HG02588 (cell line): Measurements from ENCODE around the gene AKNA.

Source experiments
- ATAC-seq: cut with Tn5 transposase; IDR thresholded peaks from one replicate; pipeline ENCODE4 v1.9.1; 2021; ENCODE audit warnings: mild to moderate bottlenecking, moderate library complexity; ENCODE audit not compliant: unreplicated experiment

AKNA gene

DNA sequence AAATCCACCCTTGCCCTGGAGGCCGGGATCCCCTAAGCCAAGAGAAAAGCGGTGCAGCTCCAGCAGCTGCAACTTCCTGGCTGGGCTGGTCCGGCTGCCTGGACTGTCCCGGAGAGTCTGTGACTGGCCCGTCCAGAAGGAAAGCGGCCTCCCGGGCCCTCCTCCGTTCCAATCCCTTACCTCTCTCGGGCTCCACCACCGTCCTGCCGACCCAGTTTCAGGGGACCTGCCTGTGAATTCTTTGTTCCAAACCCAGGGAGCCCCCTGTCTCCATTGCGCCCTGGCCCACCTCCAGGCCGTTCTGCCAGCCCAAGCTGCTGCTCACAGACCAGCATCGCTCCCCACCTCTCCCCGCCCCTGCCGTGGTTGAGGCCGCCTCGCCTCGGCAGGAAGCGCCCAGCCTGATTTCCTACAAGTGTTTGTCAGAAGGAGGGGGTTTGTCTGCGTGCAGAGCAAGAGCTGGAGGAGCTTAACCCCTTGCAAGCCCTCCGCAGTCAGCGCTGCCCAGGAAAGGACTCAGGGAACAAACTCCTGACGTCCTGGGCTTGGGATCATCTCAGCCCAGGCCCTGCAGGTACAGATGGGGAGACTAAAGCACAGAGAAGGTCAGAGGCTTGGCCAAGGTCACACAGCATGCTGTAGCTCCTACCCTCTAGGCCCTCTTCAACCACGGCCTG, at the start of gene AKNA:
Gene AKNA (minus strand): TSS at position 303 of the 677 bp plus-strand sequence. CDS start 6,649 bp downstream, outside the sequence.
- peak; percentile 24 for ATAC-seq

- ATAC-seq = no peak
Observed at GRCh38 chr9:114437401-114437893, 49.7 kb upstream of the AKNA start.

GRCh38 chr9:114434878-114435311, 47.1 kb upstream of the AKNA start:
- ATAC-seq = no peak

- no peak for ATAC-seq
Observed at GRCh38 chr9:114433720-114434255, 46.0 kb upstream of the AKNA start.

DNA sequence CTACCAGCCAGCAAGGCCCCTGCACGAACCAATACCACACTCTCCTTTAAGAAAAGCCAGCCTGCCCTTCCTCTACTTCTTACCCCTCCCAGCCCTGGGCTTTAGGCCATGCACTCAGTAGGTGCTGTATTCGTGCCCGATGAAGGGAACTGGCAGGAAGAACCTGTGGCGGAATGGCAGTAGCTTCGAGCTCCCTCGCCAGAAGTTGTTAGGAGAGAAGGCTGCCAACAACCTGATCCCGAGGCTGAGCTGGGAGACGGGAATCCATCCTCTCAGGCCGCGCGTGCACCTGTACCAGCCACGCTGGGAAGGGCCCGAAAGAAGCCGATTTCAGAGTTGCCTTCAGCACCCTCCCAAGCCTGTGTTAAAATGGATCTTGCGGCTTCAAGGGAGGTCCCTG, 45.3 kb upstream of the AKNA start:
- no peak for ATAC-seq

- no peak for ATAC-seq
Observed at GRCh38 chr9:114432323-114433067, 44.7 kb upstream of the AKNA start.

- no peak for ATAC-seq
Observed at GRCh38 chr9:114431770-114432169, 44.0 kb upstream of the AKNA start.

DNA sequence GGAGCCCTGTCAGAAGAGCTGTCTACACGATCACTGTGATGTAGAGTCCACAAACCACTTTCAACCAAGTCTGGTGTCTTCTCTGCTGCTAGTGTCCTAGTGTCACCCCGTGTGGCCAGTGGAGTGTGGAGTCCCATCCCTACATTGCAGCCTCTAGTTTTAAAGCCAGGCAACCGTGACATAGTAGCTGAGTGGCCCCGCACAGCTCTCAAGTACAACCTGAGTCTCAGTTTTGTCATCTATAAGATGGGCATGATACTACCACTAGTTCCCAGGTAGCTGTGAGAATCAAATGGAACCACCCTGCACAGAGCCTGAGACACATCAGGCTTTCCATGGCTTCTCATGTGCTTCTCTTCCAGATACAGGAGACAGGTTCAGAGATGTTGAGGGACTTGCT, 43.2 kb upstream of the AKNA start:
- ATAC-seq = no peak

DNA sequence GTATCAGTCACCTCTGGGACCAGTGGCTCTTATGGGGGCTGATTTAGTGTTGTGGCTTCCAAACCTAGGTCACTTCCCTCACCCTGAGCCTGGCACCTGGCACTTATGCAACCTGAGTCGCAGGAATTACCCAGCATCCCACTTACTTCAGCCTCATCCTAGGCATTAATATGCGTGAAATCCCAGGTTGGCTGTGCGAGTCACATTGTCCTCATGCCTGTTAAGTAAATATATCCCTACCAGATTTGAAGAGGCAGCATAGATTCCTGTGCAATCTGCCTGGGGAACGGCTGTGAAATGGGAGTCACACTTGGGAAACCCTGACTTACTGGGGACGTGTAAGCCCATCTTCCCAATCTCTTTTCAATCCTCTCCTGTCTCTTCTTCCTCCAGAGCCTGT, 42.7 kb upstream of the AKNA start:
- no peak for ATAC-seq

- no peak for ATAC-seq
Observed at GRCh38 chr9:114429488-114429887, 41.7 kb upstream of the AKNA start.

DNA sequence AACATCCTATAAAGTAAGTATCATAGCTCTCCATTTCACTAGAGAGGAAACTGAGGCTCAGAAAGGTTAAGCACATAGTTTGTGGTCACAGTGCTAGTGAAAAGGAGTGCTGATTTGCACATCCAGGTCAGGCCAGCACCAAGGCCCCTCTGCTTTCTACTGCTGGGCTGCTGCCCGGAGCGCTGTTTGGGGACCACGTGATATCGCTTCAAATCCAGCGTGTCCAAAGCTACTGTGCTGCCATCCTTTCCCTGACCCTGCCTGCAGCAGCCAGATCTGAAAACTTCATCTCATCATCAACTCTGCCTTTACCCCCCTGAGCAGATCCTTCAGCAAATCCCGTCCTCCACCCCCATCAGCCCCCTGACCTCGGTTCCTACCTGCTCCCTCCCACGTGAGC, 40.7 kb upstream of the AKNA start:
- ATAC-seq = no peak

- ATAC-seq = no peak
Observed at GRCh38 chr9:114427644-114428043, 39.9 kb upstream of the AKNA start.

DNA sequence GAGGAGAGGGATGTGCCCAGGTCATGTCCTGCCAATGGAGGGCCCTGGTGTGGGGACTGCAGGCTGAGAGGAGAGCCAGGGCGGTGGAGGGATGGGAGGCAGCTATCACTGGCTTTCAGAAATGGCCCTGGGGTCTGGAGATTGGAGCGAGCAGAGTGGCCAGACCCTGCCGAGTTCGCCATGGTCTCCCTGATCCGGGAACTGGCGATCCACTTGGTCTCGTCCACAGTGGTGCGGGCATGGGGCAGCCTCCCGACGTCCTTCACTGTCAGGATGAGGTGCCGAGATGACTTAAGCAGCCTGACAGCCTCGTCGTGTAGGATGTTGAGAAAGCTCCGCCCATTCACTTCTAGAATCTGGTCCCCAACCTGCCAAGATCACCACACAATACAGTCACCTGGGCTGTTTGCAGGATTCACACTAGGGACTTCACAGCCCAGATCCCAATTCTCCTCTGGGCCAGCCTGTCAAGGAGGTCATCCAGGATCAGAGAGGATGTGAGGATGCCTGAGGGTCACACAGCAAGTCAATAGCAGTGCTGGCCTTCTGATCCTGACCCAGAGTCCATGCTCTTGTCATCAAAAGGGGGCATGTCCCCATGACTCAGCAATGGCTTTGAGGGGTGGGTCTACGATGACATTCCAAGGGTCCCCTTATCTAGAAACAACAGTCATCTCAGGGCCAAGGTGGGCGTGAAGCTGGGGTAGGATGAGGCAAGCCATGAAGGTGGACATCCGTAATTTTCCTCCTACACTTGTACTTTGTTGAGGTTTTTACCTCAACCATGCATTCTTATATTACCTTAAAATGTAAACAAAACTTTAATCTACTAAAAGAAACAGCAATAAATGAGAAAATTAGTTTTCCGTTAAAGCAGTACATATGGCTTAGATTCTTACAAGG, 38.5 kb upstream of the AKNA start:
- ATAC-seq = no peak

DNA sequence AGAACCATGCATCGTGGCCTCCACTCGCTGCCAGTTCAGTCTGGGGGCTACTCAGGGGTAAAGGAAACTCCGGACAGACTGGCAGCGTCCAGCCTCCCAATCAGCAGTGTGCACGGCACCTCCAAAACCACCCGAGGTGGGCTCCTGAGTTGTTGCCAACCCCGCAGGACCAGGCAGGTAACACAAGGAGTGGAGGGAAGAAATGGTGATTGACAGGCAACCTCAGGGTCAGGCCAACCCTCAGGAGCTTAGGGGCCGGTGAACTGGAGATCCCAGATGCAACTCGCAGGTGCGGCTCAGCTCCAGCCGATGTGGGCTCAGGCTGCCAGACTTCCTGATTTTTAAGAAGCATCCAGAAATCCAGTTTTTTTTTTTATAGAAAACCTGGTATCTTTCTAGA, 37.3 kb upstream of the AKNA start:
- ATAC-seq = no peak

GRCh38 chr9:114424126-114424525, 36.3 kb upstream of the AKNA start:
- ATAC-seq = no peak

DNA sequence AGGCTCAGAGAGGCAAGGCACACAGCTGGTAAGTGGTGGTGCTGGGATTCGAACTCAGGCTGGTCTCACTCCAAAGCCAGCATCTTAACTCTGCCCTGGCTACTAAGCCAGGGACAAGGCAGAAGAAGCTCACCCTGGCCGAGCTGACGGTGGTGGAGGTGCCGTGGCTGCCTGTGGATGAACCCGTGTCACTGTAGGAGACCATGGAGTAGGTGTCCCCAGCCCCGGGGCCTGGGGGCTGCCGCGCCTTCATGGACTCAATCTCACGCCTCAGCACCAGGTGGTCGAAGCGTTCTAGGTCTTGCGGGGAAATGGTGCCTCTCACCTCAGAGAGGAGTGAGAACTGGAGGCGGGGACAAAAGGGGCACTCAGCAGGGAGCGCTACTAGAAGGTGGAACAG, 35.4 kb upstream of the AKNA start:
- ATAC-seq = no peak

GRCh38 chr9:114421147-114421546, 33.4 kb upstream of the AKNA start:
- ATAC-seq = no peak

GRCh38 chr9:114419796-114420195, 32.0 kb upstream of the AKNA start:
- ATAC-seq = no peak

- no peak for ATAC-seq
Observed at GRCh38 chr9:114418053-114418452, 30.3 kb upstream of the AKNA start.

- no peak for ATAC-seq
Observed at GRCh38 chr9:114417511-114417910, 29.7 kb upstream of the AKNA start.

DNA sequence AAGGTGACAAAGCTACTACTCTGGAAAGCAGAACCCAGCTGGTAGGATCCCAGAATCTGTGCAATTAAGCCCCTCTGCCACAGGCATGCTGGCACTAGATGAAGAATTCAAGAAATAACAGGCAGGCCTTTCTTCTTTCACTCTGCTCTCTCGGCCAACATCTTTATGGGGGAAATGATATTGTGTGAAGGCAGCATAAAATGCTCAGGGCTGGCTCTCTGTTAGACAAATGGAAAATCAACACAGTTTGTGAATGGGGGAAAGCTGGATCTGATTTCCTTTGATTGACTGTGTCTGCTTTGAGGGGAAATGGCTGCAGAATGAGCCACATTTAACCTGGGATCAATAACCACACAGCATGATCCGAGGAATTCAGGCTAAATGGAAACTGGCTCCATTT, 29.1 kb upstream of the AKNA start:
- no peak for ATAC-seq
